ENCODE measurements around the gene BBS5.

DNA sequence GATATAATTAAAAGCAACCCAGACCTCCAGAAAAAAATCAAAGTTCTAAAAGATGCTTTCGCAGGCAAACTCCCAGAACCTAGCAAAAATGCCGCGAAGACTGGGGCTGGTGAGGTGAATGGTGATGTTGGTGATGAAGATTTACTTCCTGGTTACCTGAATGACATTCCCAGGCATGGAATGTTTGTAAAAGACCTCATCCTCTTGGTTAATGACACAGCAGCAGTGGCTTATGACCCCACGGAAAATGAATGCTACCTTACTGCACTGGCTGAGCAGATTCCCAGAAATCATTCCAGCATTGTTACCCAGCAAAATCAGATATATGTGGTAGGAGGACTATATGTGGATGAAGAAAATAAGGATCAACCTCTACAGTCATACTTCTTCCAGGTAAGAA, 31.2 kb downstream of the BBS5 start:
- TF ChIP-seq, protein P1, sequence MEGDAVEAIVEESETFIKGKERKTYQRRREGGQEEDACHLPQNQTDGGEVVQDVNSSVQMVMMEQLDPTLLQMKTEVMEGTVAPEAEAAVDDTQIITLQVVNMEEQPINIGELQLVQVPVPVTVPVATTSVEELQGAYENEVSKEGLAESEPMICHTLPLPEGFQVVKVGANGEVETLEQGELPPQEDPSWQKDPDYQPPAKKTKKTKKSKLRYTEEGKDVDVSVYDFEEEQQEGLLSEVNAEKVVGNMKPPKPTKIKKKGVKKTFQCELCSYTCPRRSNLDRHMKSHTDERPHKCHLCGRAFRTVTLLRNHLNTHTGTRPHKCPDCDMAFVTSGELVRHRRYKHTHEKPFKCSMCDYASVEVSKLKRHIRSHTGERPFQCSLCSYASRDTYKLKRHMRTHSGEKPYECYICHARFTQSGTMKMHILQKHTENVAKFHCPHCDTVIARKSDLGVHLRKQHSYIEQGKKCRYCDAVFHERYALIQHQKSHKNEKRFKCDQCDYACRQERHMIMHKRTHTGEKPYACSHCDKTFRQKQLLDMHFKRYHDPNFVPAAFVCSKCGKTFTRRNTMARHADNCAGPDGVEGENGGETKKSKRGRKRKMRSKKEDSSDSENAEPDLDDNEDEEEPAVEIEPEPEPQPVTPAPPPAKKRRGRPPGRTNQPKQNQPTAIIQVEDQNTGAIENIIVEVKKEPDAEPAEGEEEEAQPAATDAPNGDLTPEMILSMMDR (IDR thresholded peaks at IDR 0.05 in 2 of 3, conservative IDR thresholded peaks at IDR 0.05 in 1 of 3; ENCODE audit: borderline replicate concordance in 1 of 3, insufficient read depth in 1 of 3, low read depth in 2 of 3, low read length in 2 of 3) = no peak
- TF ChIP-seq EZH2phosphoT487 (IDR thresholded peaks at IDR 0.05; ENCODE audit: borderline replicate concordance) = no peak
- TF ChIP-seq EZH2 (IDR thresholded peaks at IDR 0.05) = no peak
- TF ChIP-seq POLR2AphosphoS5 (IDR thresholded peaks at IDR 0.05; ENCODE audit: low read depth, low read length) = no peak
- TF ChIP-seq YY1 (IDR thresholded peaks at IDR 0.05; ENCODE audit: extremely low read depth, insufficient replicate concordance, low read depth, low read length) = no peak
- TF ChIP-seq POLR2A (IDR thresholded peaks at IDR 0.05; ENCODE audit: borderline replicate concordance, extremely low read depth, insufficient read depth, insufficient read length) = no peak

All from HCT116 (cell line).